ENCODE measurements around the gene PERM1.

Gene PERM1

DNA sequence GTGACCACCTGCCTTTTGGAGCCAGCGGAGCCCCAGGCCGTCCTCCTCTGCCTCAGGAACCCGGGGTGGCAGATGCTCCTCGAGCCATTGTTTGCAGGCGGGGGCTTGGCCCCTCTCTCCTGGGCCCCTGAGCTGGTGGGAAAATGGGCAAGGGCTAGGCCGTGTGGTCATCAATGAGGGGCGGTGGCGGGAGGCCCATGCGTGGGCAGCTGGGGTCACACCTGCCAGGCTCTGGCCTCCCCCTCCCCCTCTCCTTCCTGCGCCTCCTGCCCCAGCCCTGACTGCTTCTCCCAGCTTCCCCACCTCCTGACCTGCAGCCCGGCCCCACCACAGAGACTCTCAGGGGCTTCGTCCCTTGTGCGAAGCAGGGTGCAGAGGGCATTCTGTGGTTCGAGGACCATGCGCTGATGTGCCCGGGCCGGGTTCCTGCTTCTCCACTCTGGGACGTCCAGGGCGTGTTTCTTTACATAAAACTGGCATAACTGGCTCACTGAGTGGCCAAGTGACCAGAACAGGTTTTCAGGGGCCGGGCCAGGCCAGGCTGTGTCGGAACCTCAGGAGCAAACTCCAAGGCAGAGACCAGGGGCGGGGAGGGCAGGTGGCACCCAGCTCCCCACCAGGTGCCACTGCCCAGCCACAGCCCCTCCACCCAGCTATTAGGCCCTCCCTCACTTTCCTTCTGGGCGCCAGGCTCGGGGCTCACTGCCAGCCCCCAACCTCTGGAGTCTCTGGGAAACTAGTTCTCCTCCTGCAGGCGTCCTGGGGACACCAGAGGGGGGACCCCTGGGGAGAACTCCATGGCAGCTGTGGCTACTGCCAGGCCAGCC, 48.9 kb downstream of the PERM1 start:
- no peak for DNase-seq (ENCODE audit: low read depth)

GRCh38 chr1:932173-932510, 49.8 kb downstream of the PERM1 start:
- no peak for DNase-seq (ENCODE audit: low read depth)

DNA sequence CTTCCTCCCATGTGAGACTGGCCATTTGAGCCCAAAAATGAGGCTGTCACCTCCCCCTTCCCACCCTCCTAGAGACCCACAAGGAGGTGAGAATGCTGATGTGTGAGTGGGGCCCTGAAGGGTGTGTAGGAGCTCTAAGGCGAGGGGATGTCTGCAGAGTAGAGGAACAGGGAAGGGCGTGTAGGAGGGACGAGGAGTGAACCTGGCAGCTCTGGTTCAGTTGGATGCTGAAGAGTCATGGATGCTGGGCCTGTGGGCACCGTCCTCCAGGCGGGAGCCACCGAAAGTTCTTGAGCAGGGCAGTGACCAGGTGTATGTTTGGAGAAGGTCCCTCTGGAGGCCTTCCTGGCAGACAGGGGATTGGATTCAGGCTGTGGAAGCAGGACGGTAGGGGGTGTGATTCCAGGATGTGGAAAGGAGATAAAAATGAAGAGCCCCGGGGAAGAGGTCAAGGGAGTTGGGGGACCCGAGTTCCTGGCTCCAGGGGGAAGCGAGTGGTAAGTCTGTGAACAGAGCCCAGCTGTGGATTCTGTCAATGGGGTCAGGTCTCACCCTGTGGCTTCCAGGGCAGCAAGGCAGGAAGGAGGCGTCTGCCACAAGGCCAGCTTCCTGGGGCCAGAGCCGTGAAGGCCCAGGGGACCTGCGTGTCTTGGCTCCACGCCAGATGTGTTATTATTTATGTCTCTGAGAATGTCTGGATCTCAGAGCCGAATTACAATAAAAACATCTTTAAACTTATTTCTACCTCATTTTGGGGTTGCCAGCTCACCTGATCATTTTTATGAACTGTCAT, 50.3 kb downstream of the PERM1 start:
- no peak for DNase-seq (ENCODE audit: low read depth)

DNA sequence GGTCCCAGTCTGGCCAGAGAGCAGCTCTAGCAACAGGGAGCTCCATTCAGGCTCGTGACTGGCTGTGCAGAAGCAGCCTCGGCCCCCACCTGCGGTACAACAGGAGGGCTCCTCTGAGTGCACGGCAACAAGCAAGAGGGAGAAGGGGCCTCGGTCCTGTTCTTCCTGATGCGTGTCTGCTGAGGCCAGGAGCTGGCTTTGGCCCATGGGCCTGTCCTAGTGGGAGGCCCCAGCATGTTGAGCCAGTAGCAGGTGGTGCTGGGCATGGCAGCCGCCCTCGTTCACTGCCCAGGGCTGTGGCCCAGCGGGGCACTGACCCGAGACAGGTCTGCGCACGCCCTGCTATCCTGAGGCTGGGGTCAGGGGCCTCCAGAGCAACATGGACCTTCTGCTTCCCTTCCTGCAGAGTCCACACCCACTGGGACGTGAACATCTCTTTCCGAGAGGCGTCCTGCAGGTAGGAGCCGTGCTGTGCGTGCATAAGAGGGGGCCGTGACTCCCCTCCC, 51.2 kb downstream of the PERM1 start:
- DNase-seq (ENCODE audit: low read depth) = no peak

GRCh38 chr1:929712-930632, 51.9 kb downstream of the PERM1 start:
- DNase-seq (ENCODE audit: low read depth) = no peak

DNA sequence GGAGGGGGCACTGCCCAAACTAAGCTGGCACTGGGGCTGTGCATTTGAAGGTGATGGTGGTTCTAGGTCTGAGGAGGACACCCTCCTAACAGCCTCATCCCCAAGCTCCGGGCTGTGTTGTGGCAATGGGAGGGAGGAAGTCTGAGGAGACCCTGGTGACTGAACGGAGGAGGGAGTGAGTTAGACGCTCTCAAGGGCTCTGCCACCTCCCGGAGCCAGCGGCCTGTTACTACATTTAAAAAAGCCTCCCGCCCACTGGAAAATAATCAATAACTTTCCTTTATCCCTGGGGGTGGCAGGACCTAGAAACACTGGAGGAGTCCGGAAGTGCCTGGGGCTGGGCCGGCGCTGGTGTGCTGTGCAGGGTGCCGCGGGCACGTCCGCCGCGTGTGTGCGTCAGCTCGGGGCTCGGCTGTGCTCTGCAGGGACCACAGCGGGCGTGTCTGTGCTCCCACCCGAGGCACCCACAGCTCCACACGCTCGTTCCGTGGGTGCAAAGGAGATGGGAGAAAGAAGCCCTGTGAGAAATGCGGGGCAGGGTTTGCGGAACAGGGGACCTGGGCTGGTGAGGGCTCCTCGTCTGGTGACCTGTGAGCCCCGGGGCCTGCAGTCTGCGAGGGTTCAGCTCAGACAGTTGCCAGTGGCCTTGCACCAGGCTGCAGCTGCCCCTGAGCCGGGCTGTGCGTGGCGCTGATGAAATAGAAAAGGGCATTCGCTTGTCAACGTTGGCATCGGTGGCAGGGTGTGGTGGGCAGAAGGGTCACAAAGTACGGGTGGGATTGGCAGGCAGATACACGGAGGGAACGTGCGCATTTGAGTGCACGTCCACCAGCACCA, 52.9 kb downstream of the PERM1 start:
- no peak for DNase-seq (ENCODE audit: low read depth)

DNA sequence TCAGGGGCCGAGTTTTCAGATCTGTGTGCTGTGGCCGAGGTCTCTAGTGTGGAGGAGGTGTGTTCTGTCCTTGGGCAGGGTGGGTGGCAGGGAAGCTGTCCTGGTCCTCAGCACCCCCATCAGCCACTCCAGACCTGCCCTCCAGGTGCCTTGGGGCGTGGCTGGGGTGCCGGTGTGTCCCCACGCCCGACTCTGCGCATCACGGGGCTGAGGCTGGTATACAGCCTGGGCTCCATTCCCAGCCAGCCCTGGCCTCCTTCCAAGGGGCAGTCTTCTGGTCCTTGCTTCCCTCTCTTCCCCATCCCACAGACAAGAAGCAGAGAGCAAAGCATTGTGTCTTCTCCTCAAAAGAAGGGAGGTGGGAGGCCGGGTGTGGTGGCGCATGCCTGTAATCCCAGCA, 54.1 kb downstream of the PERM1 start:
- no peak for DNase-seq (ENCODE audit: low read depth)

DNA sequence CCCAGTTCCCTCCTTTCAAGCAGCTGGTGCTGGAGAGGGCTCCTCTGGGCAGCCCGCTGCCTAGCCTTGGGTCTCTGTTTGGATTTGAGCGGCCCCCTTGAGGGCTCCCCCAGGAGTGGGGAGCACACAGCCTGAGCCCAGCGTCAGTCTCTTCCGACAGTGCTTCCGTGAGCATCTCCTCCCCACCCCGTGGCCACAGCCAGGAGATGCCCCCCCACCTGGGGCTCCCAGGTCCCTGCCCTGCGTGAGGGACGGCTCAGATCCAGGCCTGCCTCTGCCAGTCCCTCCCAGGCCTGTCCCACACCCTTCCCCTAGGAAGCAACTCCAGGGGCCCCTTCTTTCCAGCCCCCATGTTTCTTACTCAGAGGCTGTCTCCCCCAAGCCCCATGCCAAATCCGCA, 54.7 kb downstream of the PERM1 start:
- no peak for DNase-seq (ENCODE audit: low read depth)

DNA sequence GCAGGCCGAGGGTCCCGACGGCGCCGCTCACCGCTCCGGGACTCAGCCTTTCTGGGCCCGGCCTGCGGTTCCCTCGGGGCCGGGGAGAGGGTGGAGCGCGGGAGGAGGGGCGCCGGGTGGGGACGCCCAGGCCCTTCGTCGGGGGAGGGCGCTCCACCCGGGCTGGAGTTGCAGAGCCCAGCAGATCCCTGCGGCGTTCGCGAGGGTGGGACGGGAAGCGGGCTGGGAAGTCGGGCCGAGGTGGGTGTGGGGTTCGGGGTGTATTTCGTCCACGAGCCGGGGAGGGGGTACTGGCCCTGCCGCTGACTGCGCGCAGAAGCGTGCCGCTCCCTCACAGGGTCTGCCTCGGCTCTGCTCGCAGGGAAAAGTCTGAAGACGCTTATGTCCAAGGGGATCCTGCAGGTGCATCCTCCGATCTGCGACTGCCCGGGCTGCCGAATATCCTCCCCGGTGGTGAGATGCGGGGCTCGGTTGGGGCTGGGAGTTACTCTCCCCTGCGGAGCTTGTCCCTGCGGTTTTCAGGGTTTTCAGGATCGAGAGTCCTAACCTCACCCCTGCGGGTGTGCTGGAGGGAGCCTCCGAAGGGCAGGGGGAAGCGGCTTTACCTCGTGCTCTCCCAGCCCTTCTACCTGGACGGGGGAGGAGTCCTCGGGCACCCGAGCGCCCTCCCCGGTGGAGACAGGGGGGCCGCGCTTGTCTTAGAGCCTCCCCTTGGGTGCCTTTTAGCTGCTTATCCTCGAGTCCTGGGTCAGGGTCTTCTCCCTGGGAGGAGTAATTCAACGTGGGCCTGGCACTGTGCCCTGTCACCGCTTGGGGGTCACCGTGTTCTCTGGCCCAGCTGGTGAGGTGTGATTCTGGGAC, 56.1 kb downstream of the PERM1 start:
- DNase-seq (ENCODE audit: low read depth) = no peak

Data from stimulated activated CD8-positive, alpha-beta memory T cell treated with anti-CD3 and anti-CD28 coated beads, Interleukin-12 subunit alpha, Interleukin-12 subunit beta, amount 100 ng/mL, for 4 hours (primary cell).